HepG2 (cell line): ENCODE measurements around the gene GRIP2. TPM values are rescaled to one million over a fixed set of nuclear protein-coding genes. Genes with fewer than 3 reads are reported as not detected.

Source experiments
- ATAC-seq: fragments of 200-7000 bp; cut with Tn5 transposase; 3 replicates; pipeline ENCODE4 v1.9.1; 2020; ENCODE audit warnings: mild to moderate bottlenecking, moderate library complexity
- BruUV-seq: library from RNA; stranded (reverse); fragments of 400-500 nt; replicated peaks from 2 replicates; lab custom pipeline; 2021; lab: Mats Ljungman, UMichigan
- CTCF ChIA-PET: fragments of 300-600 bp; formaldehyde crosslinking; extraction: SDS; loops from one replicate; lab custom pipeline; 2021; ENCODE audit warnings: low total read pairs, inconsistent platforms, low intra/inter-chr PET ratio; lab: Yijun Ruan, JAX
- POLR2A ChIA-PET: fragments of 350-600 bp; sonication (Branson Sonifier 250); formaldehyde crosslinking; loops from one replicate; lab custom pipeline; 2020; ENCODE audit warnings: antibody characterized with exemption, inconsistent platforms; lab: Yijun Ruan, JAX
- DNase-seq: peaks from one replicate; pipeline ENCODE4 v3.0.0-alpha.2; 2015; ENCODE audit warnings: low spot score
- FAIRE-seq: peaks from 3 replicates; lab custom pipeline; 2011; peaks lifted over from hg19 to GRCh38; lab: Jason Lieb, UNC
- H2AFZ ChIP-seq: one replicate; pipeline ENCODE4 v1.6.1; 2011; ENCODE audit warnings: low read length, inconsistent platforms
- H3K27ac ChIP-seq: fragments of 300-600 bp; 3 replicates; pipeline ENCODE4 v1.8.0; 2011; ENCODE audit warnings: mixed run types, mild to moderate bottlenecking, mixed read lengths, low read length, inconsistent platforms; ENCODE audit not compliant: insufficient read depth; ENCODE audit errors: extremely low read length
- H3K27me3 ChIP-seq, 2 experiments: fragments of 200-600 bp in 1 of 2; 2 replicates in 1 of 2; 3 replicates in 1 of 2; pipeline versions ENCODE4 v1.6.0 to v1.8.0; 2011; ENCODE audit warnings: low read length in 2 of 2, mild to moderate bottlenecking in 2 of 2, moderate library complexity in 2 of 2, inconsistent platforms in 1 of 2; ENCODE audit not compliant: insufficient read depth in 2 of 2, control insufficient read depth in 1 of 2
- H3K36me3 ChIP-seq, 2 experiments: fragments of 200-600 bp in 1 of 2; replicated peaks in 1 of 2; 2 replicates in 1 of 2; 3 replicates in 1 of 2; pipeline versions ENCODE4 v1.5.1 to v1.8.0; 2011; ENCODE audit warnings: low read length in 2 of 2, inconsistent platforms in 1 of 2; ENCODE audit not compliant: insufficient read depth in 2 of 2, control insufficient read depth in 1 of 2
- H3K4me1 ChIP-seq: 2 replicates; pipeline ENCODE4 v1.5.1; 2012; ENCODE audit warnings: low read length, inconsistent platforms; ENCODE audit not compliant: insufficient read depth
- H3K4me2 ChIP-seq: 2 replicates; pipeline ENCODE4 v1.6.0; 2011; ENCODE audit warnings: low read depth, low read length, inconsistent platforms
- H3K4me3 ChIP-seq, 3 experiments: fragments of 200-600 bp in 1 of 3; sonication (generic), shearing (Covaris generic) in 1 of 3; replicated peaks in 1 of 3; 2 replicates each; pipeline ENCODE4 v1.5.1; 2011 to 2016; ENCODE audit warnings: low read length in 3 of 3, inconsistent platforms in 2 of 3, low read depth in 2 of 3, mild to moderate bottlenecking in 2 of 3, control low read depth in 1 of 3, mixed read lengths in 1 of 3; ENCODE audit not compliant: insufficient read depth in 1 of 3
- H3K79me2 ChIP-seq: one replicate; pipeline ENCODE4 v1.6.1; 2011; ENCODE audit warnings: low read length, inconsistent platforms; ENCODE audit not compliant: insufficient read depth
- H3K9ac ChIP-seq: 2 replicates; pipeline ENCODE4 v1.6.0; 2011; ENCODE audit warnings: mild to moderate bottlenecking, low read depth, low read length, inconsistent platforms; ENCODE audit not compliant: insufficient read depth
- H3K9me3 ChIP-seq: 2 replicates; pipeline ENCODE4 v1.5.1; 2012; ENCODE audit warnings: mild to moderate bottlenecking, low read length
- H4K20me1 ChIP-seq: 2 replicates; pipeline ENCODE4 v1.6.0; 2011; ENCODE audit warnings: inconsistent platforms, mild to moderate bottlenecking, low read length, moderate library complexity; ENCODE audit not compliant: insufficient read depth
- ATF7-NPFF ChIP-seq: sonication (generic); formaldehyde crosslinking; IDR thresholded peaks from 2 replicates; pipeline ENCODE4 v1.8.1; 2023; ENCODE audit warnings: mild to moderate bottlenecking, low read depth, missing genetic modification reagents, moderate library complexity
- KLF12 ChIP-seq: sonication (generic); formaldehyde crosslinking; IDR thresholded peaks from 2 replicates; pipeline ENCODE4 v1.4.0; 2020; ENCODE audit warnings: missing genetic modification reagents, borderline replicate concordance
- NAIF1 ChIP-seq: sonication (generic); formaldehyde crosslinking; IDR thresholded peaks from 2 replicates; pipeline ENCODE4 v1.5.0; 2020; ENCODE audit warnings: mild to moderate bottlenecking, missing genetic modification reagents, borderline replicate concordance
- SRSF4 ChIP-seq: fragments of 200-400 bp; formaldehyde crosslinking; IDR thresholded peaks from one replicate; pipeline ENCODE4 v1.6.1; 2018; ENCODE audit warnings: mild to moderate bottlenecking, low read depth, low read length, moderate library complexity; ENCODE audit not compliant: poor library complexity, severe bottlenecking
- TSC22D2 ChIP-seq: sonication (generic); formaldehyde crosslinking; IDR thresholded peaks from 2 replicates; pipeline ENCODE4 v1.5.1; 2020; ENCODE audit warnings: missing genetic modification reagents, mild to moderate bottlenecking, borderline replicate concordance
- ZNF20 ChIP-seq: sonication (generic); formaldehyde crosslinking; IDR thresholded peaks from 2 replicates; pipeline ENCODE4 v1.4.0; 2020; ENCODE audit warnings: mild to moderate bottlenecking, moderate library complexity, missing genetic modification reagents
- ZNF263 ChIP-seq: sonication (generic); formaldehyde crosslinking; IDR thresholded peaks from 2 replicates; pipeline ENCODE4 v1.4.0; 2020; ENCODE audit warnings: missing genetic modification reagents
- ZNF557 ChIP-seq: sonication (generic); formaldehyde crosslinking; IDR thresholded peaks from 2 replicates; pipeline ENCODE4 v1.4.0; 2020; ENCODE audit warnings: missing genetic modification reagents
- ZNF766 ChIP-seq: sonication (generic); formaldehyde crosslinking; IDR thresholded peaks from 2 replicates; pipeline ENCODE4 v1.5.0; 2020; ENCODE audit warnings: missing genetic modification reagents, borderline replicate concordance
- WGBS: methylation state at CpG from one replicate; pipeline ENCODE4 v1.1.6; 2017; ENCODE audit warnings: low lambda C conversion rate; 5-methylcytosine and 5-hydroxymethylcytosine counted together
- in situ Hi-C: cut with HindIII; loops from 2 replicates; pipeline ENCODE4 v1.10.0; 2017; ENCODE audit warnings: low pct_unique_long_range_greater_than_20kb; ENCODE audit not compliant: extremely low pct_ligation_motif_present
- intact Hi-C: fragments of 100-400 bp; cut with micrococcal nuclease; formaldehyde crosslinking; loops from one replicate; pipeline ENCODE4 v1.10.0; 2022; ENCODE audit not compliant: unreplicated experiment
- polyA plus RNA-seq, 8 experiments: library from polyadenylated mRNA; depleted of rRNA in 3 of 8; stranded (reverse) in 7 of 8; unstranded in 1 of 8; fragments of >200 nt; fragmentation: Illumina TruSeq in 4 of 8; extraction: Trizol in 4 of 8; gene quantifications; 2 replicates each; pipeline versions ENCODE4 v1.2.1 to v1.2.3, GENCODE V29; 2011 to 2016; ENCODE audit warnings: low read depth in 4 of 8, missing spikeins in 1 of 8, mixed read lengths in 1 of 8; ENCODE audit not compliant: insufficient read depth in 1 of 8
- total RNA-seq, 5 experiments: library from RNA; depleted of rRNA; stranded (reverse); fragments of >200 nt; fragmentation: Illumina TruSeq; extraction: Trizol; gene quantifications; 2 replicates each; pipeline ENCODE4 v1.2.3, GENCODE V29; 2016; ENCODE audit warnings: low read depth in 1 of 5
- TF ChIP-seq, protein P1 (sequence below): sonication (generic); formaldehyde crosslinking; IDR thresholded peaks from 2 replicates; pipeline ENCODE4 v1.8.0; 2022; ENCODE audit warnings: missing genetic modification reagents, mild to moderate bottlenecking, moderate library complexity, borderline replicate concordance
- TF ChIP-seq, protein P2 (sequence below): sonication (generic); formaldehyde crosslinking; IDR thresholded peaks from 2 replicates; pipeline ENCODE4 v1.5.0; 2020; ENCODE audit warnings: missing genetic modification reagents, mild to moderate bottlenecking, borderline replicate concordance

GRIP2 gene
- total and polyA plus RNA-seq, 2 of the 13 experiments (the other 11 are each of a cell fraction or from before 2014, with no cell fraction given): 0.11 to 0.24 TPM

DNA sequence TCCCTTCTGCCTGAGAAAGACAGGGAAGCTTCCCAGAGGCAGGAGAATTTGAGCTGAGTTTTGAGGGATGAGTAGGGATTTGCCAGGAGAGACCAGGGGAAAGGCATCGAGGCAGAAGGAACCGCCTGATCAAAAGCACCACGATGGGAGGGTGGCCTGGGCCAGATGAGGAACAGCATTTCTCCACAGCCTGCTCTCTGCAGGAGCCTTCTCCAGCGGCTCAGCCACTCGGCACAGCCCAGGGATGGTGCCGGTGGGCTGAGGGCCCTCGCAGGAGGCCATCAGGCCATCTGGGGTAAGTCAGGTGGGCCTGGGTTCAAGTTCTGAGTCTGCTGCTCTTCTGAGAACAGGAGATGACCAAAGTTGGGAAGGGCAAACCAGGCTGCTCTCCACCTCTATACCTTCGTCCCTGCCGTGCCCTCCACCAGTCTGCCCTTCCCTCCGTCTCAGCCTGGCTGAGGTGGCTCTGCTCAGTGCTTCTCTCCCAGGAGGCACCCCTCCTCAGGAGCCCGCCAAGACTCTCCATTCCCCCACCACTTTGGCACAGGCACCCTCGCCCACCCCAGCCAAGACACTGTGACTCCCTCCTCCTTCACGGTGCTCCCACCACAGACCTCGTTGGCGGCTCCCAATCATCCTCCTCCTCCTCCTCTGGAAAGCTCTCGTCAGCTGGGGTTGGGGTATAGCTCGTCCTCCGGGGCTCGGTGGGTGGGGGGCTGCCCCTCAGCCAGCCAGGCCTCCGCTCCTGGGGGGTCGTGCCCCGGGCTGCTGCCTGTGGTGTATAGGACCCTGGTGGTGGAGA is 34.9 kb downstream of the GRIP2 start:
- Histone ChIP-seq H2AFZ (no peak overlapping the region), H3K4me3 (no peak overlapping the region), H3K27ac (no peak overlapping the region), H3K4me1 (no peaks in the 10 kb centered on the region), H3K9me3 (no peaks in the 10 kb centered on the region), H3K4me2 (no peak overlapping the region), H3K27me3 (peaks cover 0 to 4% of the 10 kb centered on the region in 2 experiments; a peak in 3 of 5 replicates), H3K9ac (no peak overlapping the region), H3K79me2 (no peaks in the 10 kb centered on the region), H4K20me1 (no peaks in the 10 kb centered on the region), H3K36me3 (no peaks in the 10 kb centered on the region)
- WGBS: 20% methylated on average over 14 of the region's 22 CpGs
- FAIRE-seq (no peak), DNase-seq (no peak), ATAC-seq (no peak; the same call in 2 of the 3 replicates)
- BruUV-seq: no TSS peak
- intact Hi-C loops (loop anchor here (5.0 kb wide), 1 partner anchor 277 kb away; no protein-coding TSS in a partner anchor), in situ Hi-C loops (no loop called here)
- ChIA-PET POLR2A (no interaction called here), CTCF (no interaction called here)
- TF ChIP-seq ZNF557 (no peak), SRSF4 (no peak), ZNF263 (no peak), ATF7-NPFF (CRISPR knock-in tag) (no peak), ZNF766 (CRISPR knock-in tag) (no peak), NAIF1 (no peak), ZNF20 (no peak), KLF12 (no peak), TSC22D2 (CRISPR knock-in tag) (no peak)
- TF ChIP-seq, protein P1, sequence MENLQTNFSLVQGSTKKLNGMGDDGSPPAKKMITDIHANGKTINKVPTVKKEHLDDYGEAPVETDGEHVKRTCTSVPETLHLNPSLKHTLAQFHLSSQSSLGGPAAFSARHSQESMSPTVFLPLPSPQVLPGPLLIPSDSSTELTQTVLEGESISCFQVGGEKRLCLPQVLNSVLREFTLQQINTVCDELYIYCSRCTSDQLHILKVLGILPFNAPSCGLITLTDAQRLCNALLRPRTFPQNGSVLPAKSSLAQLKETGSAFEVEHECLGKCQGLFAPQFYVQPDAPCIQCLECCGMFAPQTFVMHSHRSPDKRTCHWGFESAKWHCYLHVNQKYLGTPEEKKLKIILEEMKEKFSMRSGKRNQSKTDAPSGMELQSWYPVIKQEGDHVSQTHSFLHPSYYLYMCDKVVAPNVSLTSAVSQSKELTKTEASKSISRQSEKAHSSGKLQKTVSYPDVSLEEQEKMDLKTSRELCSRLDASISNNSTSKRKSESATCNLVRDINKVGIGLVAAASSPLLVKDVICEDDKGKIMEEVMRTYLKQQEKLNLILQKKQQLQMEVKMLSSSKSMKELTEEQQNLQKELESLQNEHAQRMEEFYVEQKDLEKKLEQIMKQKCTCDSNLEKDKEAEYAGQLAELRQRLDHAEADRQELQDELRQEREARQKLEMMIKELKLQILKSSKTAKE: no peak
- TF ChIP-seq, protein P2, sequence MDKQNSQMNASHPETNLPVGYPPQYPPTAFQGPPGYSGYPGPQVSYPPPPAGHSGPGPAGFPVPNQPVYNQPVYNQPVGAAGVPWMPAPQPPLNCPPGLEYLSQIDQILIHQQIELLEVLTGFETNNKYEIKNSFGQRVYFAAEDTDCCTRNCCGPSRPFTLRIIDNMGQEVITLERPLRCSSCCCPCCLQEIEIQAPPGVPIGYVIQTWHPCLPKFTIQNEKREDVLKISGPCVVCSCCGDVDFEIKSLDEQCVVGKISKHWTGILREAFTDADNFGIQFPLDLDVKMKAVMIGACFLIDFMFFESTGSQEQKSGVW: no peak
